GM20000 (cell line): ENCODE results near the gene MCFD2.

Experiments
- DNase-seq: peaks from one replicate; pipeline ENCODE4 v3.0.0; 2012; ENCODE audit warnings: low spot score
- TF ChIP-seq, protein P1 (sequence below): IDR thresholded peaks from 2 replicates; pipeline ENCODE4 v1.5.1; 2012; ENCODE audit warnings: mild to moderate bottlenecking, control low read depth; ENCODE audit errors: extremely low read depth, missing control alignments

The MCFD2 gene

DNA sequence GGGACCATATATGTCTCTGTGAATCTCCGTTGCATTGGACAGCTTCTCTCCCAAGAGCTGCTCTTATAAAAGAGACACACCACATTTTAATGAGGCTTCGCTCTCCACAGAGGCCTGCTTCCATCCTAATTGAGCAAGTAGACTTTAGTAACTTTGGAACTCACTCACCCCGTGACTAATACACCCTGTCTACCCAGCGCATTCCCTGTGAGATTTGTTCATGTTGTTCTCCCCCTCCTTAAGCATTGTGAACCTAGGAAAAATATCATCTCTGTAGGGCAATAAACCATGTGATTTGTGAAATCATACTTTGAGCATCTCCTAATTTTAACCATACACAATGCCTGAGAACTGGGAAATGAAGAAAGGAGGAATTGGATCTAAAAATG lies 56.9 kb downstream of the MCFD2 start:
- TF ChIP-seq, protein P1, sequence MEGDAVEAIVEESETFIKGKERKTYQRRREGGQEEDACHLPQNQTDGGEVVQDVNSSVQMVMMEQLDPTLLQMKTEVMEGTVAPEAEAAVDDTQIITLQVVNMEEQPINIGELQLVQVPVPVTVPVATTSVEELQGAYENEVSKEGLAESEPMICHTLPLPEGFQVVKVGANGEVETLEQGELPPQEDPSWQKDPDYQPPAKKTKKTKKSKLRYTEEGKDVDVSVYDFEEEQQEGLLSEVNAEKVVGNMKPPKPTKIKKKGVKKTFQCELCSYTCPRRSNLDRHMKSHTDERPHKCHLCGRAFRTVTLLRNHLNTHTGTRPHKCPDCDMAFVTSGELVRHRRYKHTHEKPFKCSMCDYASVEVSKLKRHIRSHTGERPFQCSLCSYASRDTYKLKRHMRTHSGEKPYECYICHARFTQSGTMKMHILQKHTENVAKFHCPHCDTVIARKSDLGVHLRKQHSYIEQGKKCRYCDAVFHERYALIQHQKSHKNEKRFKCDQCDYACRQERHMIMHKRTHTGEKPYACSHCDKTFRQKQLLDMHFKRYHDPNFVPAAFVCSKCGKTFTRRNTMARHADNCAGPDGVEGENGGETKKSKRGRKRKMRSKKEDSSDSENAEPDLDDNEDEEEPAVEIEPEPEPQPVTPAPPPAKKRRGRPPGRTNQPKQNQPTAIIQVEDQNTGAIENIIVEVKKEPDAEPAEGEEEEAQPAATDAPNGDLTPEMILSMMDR, result no peak
- DNase-seq, result no peak

DNA sequence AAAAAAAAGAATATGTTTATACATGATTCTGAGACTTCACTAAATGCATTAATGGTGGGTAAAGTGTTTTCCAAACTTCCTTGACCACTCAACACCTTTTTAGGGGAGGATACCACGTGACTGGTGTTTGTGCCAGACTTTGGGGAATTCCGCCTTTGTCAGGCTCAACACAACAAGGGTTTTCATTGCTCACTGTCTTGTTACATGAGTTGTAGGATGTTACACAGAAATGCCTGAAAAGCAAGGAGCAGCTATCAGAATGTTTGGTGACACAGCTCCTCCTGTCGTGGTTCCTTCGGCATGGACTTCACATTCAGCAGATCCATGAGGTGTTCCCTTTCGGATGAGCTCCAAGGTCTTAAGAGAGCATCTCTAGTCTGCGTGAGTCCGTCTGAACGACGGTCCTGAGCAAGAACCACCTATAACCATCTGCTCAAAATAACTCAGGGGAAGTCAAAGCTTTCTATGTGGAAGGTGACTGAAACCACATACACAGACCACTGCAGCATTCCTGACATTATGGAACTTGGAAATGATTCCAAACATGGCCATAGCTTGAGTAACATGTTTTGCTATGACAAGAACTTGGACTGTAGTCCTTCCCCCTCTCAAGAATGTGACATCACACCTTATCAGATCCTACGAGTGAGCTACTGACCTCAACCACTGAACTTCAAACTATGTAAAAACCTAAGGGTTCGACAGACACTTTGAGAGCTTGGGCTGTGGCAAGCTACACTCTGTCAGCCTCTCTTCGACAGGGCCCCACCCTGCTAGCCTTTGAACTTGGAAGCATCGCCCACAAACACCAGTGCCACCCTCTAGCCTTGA lies 57.5 kb downstream of the MCFD2 start:
- no peak for DNase-seq
- TF ChIP-seq, protein P1, result no peak

DNA sequence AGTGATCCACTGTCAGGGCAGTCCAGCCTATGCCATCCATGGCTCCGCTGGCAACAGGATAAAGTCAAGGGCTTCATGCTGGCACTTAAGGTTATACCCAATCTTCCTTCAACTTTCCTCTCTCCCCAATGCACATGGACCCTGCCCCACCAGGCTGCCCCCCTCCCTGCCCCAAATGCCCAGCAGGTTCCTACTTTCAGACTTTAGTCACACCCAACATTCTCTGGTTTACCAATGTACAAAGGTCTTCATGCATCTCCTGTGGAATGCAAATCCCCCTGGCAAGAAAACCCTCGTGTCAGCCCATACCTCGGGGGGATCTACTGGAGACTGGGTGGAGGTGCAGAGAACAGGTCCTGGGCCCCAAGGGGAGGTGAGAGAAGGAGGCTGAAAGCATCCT lies 59.3 kb downstream of the MCFD2 start:
- TF ChIP-seq, protein P1, result no peak

DNA sequence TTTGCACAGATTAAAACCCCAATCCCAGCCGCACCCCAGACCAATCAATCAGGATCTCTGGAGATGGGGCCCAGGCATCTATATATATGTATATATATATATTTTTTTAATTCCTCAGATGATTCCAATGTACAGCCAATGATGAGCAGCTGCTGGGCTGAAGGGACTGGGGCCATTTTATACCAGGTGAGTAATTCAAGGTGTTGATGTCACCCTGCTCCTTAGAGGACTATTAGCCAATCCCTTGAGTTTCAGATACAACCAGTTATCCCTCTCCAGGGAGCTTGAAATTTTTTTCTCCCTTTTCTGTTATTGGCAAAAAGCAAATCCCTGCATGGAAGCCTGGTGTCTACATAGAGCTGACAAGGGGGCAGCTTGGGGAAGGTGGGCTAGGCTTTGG lies 59.8 kb downstream of the MCFD2 start:
- DNase-seq, result no peak
- TF ChIP-seq, protein P1, result no peak

More for the DNA sequence above, 59.3 kb downstream of the MCFD2 start:
- DNase-seq, result no peak

DNA sequence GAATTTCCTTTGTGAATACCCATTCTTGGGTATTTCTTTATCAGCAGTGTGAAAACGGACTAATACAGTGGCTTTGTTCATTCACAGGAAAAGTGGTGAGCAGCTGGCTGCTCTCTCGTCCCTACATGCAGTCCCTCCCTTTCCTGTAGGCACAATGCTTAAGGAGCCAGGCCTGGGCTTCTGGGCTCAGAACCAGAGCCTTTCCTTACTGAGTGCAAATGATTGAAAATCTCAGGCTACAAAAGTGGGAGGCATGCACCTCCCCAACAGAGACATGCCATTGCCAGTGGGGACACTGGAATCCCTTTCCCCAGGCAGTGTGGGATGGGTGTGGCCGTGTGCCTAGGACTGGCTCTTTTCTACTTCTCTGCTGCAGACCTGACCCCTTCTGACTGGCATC lies 61.3 kb downstream of the MCFD2 start:
- TF ChIP-seq, protein P1, result no peak
- DNase-seq, result no peak

DNA sequence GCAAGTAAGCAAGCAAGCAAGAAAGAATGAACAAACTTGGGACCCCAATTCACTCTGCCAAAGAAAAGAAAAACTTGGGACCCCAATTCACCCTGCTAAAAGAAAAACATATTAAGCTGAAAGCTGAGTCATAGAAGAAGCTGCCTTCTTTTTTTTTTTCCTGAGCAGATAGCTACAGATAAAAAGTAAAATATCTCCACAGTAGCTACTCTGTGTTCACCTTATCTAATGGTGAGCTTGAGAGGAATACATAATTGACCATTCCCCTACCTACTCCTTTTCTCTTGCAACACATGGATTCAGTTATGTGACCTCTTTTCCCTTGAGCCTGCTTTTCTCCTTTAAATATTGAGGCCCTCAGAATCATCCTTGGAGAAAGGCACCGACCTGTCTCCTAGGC lies 63.0 kb downstream of the MCFD2 start:
- DNase-seq, result no peak
- TF ChIP-seq, protein P1, result no peak

DNA sequence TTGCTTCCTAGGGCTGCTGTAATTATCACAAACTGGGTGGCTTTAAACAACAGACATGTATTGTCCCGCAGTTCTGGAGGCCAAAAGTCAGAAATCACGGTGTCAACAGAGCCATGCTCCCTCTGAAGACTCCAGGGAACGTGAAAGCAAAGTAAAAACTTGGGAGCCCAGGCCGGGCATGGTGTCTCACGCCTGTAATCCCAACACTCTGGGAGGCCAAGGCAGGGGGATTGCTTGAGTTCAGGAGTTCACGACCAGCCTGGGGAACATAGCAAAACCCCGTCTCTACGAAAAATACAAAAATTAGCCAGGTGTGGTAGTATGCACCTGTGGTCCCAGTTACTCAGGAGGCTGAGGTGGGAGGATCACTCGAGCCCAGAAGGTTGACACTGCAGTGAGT lies 63.5 kb downstream of the MCFD2 start:
- TF ChIP-seq, protein P1, result no peak
- no peak for DNase-seq
